ENCODE measurements around the gene NOB1.

DNA sequence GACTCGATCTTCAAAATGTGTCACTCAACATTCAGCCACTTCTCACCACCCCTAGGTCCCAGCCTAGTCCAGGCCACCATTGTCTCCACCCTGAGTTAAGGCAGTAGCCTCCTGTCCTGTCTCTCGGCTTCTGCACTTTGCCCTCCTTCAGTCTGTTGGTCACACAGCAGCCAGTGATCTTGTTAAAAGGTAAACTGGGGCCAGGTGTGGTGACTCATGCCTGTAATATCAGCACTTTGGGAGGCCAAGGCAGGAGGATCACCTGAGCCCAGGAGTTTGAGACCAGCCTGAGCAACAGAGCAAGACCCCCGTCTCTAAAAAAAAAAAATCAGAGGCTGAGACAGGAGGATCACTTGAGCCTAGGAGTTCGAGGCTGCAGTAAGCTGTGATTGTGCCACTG is 33.2 kb upstream of the NOB1 start:
- TF ChIP-seq TEAD4 (IDR thresholded peaks at IDR 0.05; ENCODE audit: low read length) (no peak), TEAD4 (CRISPR knock-in tag; IDR thresholded peaks at IDR 0.05; ENCODE audit: borderline replicate concordance) (no peak), ELF1 (tag; IDR thresholded peaks at IDR 0.05) (no peak), RAD21 (CRISPR knock-in tag; conservative IDR thresholded peaks at IDR 0.05 in 1 of 2, IDR thresholded peaks at IDR 0.05 in 1 of 2) (no peak), POLR2A (conservative IDR thresholded peaks at IDR 0.05) (no peak)
- TF ChIP-seq, protein P1, sequence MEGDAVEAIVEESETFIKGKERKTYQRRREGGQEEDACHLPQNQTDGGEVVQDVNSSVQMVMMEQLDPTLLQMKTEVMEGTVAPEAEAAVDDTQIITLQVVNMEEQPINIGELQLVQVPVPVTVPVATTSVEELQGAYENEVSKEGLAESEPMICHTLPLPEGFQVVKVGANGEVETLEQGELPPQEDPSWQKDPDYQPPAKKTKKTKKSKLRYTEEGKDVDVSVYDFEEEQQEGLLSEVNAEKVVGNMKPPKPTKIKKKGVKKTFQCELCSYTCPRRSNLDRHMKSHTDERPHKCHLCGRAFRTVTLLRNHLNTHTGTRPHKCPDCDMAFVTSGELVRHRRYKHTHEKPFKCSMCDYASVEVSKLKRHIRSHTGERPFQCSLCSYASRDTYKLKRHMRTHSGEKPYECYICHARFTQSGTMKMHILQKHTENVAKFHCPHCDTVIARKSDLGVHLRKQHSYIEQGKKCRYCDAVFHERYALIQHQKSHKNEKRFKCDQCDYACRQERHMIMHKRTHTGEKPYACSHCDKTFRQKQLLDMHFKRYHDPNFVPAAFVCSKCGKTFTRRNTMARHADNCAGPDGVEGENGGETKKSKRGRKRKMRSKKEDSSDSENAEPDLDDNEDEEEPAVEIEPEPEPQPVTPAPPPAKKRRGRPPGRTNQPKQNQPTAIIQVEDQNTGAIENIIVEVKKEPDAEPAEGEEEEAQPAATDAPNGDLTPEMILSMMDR (IDR thresholded peaks at IDR 0.05 in 2 of 3, conservative IDR thresholded peaks at IDR 0.05 in 1 of 3; ENCODE audit: insufficient read depth in 2 of 3, low read depth in 1 of 3, low read length in 3 of 3) = no peak

Measured in K562 (cell line).